GM18861 (cell line): ENCODE measurements around the gene MYCBP2.

Experiments
- ATAC-seq: cut with Tn5 transposase; IDR thresholded peaks from one replicate; pipeline ENCODE4 v1.9.1; 2021; ENCODE audit not compliant: unreplicated experiment

Gene MYCBP2

DNA sequence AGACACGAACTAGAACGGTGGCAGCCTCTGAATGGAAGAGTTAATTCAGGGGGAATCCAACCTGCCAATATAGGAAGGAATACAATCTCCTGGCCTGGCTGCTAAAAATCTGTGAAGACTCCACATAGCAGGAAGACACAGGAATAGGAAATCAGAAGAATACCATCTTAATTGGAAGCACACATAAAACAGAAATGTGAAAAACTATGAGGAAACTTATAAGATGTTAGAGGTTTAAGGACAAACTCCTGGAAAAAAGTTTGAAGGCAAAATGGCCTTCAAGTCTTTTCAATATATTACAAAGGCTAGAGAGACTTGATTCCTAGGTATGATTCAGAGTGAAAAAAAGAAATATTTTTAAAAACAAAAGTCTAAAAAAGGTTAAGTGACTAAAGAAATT is 221.8 kb downstream of the MYCBP2 start:
- ATAC-seq = no peak

DNA sequence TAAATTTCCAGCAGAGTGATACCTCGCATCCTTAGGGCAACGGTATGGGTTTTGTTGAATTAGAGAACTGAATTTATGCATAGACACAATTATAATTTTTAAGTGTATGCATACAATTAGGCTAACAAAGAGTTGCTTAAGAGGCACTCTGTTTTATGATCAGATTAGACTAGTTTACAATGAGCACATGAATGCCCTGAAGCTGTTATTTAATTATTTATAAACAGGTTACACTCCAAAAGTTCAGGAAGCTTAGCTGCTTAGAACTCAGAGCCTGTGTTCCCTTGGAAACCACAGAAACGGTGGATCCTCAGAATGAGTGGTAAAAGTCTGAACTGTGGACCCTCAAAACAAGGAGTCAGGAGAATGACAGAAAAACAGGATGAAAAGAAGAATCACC is 227.5 kb downstream of the MYCBP2 start:
- ATAC-seq = no peak

DNA sequence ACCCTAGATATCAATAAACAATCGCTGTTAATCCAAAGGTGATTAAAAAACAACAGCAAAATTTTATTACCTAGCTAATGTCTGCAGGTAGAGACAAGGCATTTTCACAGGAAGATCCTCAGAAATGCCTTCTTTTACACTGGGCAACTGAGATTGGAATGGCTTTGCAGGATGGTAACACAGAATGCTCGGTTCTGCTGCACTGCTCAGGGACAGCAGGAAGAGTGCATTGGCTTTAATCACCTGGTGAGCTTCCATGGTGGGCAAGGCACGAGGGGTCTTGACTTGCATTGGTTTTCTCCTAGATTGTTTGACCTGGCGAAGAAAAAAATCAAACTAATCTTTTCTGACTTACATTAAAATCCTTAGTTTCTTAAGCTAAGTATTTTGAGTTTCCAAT is 231.6 kb downstream of the MYCBP2 start:
- ATAC-seq = no peak

DNA sequence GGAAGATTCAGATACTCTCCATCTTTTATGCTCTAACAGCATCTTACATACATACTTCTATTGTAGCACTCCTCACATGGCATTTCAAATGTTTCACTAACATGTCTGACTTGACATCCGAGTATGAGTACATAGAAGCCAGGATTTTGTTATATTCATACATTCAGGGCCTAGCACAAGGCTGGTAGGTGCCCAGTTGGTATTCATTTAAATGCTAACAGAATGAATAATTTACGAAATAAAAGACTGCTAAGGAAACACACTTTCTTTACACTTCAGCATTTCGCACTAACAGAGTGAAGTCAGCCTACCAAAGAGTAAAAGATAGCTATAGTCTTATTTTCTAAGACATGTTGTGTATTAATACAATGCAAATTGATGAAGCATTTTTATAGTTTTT is 232.1 kb downstream of the MYCBP2 start:
- ATAC-seq = no peak

DNA sequence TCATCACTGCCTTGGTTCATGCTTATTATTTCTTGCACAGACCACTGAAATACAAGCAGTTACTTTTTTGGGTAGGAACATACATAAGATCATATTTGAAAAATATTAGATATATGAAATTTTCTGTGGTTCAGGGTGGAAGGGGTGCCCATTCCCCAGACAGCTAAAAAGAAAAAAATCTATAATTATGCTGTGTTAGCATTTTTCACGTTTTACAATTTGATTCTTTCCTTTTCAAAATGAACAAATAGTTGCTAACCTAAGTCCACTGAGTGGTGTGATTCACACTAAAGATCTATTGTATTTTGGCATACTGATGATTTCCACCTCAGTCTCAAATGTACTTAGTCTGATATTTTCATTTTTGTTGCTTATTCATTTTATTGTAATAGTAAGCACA is 233.2 kb downstream of the MYCBP2 start:
- no peak for ATAC-seq

DNA sequence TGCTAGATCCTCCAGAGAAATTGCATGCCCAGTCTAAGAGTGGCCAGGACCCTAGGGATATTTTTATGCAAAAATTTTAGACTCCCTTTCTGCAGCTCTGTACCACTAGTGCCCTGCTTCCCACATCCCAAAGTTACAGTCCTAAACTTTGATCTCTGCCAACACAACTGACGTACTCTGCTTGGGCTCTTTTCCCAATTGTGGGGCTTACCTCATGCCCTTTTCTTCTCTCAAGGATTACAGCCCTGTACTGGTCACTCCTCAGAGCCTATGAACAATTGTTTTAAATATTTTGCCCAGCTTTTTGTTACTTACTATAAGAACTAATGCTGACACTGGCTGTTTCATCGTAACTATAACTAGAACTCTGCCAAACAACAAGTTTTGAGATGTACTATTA is 242.1 kb downstream of the MYCBP2 start:
- no peak for ATAC-seq

DNA sequence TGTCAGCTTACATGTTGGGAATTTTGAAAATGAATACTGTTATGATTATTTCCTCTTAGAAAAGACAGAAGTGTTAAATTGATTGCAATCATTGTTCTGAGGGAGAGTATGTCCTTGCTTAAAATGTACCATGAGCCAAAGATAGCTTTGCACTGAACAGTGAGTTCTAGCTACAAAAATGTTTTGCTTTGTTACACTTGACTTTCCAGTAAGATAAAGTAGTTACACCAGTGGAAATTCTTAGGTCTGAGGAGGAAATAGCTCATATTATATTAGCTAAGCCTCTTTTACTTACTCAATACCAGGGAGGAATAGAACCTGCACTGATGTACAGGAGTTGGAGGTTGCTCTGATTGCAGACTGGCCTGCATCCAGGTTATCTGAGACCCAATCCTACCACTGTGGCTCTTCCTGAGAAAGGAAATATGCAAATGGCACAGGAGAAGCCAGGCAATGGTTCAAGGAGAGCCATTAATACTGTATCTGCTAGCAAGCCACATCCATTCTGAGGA is 246.9 kb downstream of the MYCBP2 start:
- ATAC-seq = no peak

DNA sequence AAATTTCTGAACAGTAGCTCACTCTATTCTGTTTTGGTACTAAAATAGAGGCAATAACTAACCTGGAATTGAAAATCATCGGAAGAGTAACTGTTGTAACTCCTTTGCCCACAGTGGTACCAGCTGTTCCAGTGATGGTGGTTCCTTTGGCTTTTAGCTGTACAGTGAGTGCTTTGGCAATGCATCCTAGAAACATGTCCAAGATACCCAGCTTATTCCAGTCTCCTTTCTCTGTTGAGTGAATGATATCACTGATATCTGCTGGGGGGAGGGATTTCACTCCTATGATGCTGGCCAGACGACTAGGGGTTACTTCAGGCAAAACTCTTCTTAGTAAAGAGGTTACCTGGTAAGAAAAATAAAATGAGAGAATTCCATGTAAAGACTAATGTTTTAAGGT is 259.4 kb downstream of the MYCBP2 start:
- ATAC-seq = no peak

DNA sequence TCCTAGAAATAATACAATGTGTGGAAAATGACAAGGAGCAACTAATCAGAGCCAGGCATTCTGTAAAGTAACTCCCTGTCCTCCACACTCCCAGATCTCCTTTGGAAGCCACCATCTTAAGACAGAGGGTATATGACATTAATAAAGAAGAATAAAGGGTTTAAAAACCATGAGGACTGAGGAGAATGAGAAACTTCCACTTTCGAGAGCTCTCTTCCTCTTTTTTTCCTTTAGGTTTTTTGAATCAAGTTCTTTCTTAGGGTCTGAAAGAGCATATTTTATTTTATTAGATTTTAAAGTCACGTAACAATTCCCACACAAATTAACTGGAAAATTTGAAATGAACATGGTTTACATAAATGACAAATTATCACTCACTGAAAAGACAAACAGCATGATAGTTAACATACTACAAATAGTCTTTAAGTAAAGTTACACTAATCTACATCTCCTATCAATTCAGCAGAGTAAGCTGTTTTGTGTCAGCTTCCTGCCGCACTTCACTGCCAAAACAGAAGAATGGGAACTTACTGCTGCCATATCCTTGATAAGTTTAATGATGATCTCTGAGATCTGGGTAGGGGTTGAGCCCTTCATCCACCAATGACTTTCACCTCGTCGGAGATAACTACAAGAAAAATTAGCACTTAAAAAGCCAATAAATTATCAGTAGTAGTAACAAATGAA is 261.3 kb downstream of the MYCBP2 start:
- ATAC-seq = no peak

DNA sequence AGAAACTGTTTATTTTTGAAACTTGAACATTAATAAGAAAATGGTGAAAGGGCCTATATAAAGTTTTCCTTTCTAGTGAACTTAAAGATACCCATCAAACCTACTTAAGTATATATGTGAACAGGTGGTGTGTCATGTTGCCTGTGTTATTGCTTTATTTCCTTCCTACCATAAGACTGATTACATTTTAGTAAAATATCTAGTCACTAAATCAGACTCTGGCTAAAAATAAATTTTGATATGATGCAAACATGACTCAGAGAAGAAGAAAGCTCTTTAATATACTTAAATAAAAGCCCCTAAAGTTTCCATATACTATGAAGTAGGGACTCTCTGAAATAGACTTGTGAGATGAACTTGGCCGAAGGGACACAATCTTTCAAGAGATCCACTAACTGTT is 264.8 kb downstream of the MYCBP2 start:
- ATAC-seq = no peak

DNA sequence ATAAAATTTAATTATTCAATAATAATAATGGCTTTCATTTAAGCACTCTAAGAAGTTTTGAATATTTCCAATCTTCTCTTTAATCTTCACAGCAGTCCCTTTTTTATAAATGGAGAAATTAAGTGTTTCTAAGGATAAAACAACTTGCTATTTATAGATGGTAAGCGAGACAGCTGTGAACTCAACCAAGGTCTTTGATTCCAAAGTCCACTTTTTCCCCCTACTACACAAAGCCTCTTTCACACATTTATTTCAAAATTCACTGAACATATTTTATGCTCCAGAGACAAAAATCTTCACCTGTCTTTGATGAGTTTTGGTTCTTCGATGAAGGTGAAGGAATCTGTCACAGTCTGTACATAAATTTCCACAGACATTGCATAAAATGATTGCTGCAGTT is 265.5 kb downstream of the MYCBP2 start:
- no peak for ATAC-seq

DNA sequence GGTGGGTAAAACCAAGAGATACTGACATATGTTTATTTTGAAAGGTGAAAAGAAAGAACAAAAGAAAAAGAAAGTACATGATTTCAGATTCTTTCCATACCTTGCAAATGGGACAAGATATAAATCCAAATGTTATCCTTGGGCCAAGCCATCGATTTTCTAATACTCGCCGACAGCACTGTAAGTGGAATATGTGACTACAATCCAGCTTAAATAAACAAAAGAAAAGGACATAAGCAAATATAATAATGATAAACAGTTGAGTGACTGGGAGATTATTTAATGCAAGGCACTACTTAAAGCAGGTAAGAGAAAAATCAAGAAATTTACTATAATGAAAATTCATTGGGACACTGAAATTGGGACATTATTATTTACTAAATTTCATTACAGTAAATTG is 270.0 kb downstream of the MYCBP2 start:
- no peak for ATAC-seq

DNA sequence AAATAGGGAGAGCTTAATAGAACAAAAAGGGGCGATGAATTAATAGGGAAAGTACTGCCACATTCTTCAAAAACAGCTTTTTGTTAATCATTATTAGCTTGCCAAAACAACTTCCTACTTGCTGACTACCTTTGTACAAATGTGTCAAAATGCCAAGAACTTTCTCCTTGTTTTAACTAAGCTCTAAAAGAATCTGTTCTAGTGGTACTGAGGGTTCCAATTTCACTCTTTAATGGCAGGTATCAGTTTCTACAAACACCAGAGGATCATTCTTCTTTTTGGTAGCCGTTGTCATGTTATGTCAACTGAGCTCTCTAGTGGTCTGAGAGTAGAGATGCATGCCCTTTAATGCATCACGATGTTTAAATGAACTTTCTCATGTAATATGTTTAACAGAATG is 270.5 kb downstream of the MYCBP2 start:
- no peak for ATAC-seq

DNA sequence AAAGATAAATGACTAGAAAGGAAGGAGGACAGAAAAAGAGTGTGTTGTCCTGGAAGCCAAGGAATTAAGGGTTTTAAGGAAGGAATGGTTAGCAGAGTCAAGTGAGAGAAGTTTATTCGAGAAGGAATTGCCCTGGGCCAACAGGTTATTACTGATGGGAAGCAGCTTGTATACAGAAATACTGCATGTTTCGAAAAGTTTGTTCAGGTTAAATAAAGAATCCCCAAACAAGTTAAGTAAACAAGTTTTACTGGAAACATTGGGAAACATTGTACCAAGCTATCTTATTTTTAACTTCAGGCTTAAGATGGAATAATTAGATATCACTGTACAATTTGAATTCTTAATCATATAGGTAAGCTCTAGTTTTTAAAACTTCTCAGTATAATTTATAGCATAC is 271.7 kb downstream of the MYCBP2 start:
- no peak for ATAC-seq

DNA sequence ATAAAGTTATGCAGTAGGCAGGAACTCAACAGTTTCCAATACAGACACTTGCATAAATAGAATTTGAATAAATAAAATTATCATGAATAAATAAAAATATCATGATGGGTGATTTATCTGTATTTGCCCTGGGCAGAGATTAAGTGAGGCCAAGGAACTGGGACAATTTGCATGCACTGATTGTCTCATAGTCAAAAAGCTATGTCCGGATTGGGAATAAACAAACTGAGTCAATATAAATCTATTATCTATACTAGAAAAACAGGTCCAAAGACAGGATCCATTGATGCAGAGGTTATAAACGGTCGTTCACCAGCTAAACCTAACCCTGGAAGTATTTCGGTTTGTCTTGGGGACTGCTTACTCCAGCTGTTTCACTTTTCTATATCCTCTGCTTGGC is 273.7 kb downstream of the MYCBP2 start:
- ATAC-seq = no peak

DNA sequence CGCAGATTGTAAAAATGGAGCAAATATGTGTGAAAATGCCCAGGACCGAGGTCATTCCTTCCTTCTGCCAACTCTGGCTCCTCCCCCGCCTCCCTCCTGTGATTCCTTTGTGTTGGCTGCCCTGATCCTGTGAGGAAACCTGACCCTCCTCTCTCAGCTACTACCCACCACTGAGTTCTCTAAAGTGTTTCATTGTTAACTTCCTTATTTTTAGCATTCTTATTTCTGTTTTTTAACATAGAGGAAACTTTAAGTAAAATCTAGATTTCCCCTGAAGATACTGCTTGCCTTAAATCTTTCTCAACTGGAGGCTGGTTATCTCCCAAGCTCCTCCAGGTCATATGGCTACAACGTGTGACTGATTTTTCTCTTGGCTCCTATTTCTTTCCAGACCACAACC is 278.2 kb downstream of the MYCBP2 start:
- no peak for ATAC-seq

DNA sequence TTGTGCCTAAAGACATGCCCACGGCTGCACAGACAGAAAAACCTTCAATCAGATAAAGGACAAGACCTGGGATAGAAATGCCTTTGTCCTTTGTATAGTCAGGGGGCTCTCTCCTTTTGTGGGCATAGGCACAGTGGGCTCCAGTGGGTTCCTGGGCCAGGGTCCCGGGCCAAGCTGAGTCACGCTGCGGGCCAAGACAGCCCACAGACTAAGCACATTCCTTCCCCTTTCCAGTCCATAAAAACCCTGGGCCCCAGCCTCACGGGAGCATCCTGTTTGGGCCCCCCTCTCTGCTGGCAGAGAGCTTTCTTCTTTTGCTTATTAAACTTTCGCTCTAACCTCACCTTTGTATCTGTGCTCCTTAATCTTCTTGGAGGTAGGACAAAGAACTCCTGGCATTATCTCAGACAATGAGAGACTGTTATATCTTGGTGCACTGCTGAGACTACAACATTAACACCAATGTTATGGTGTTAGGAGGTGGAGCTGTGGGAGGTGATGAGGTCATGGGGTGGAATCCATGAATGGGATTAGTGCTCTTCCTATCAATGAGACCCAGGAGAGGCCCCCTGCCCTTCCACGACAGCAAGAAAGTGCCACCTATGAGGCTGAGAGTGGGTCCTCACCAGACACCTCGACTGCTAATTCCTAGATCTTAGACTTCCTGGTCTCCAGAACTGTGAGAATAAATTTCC is 279.1 kb downstream of the MYCBP2 start:
- ATAC-seq = no peak

DNA sequence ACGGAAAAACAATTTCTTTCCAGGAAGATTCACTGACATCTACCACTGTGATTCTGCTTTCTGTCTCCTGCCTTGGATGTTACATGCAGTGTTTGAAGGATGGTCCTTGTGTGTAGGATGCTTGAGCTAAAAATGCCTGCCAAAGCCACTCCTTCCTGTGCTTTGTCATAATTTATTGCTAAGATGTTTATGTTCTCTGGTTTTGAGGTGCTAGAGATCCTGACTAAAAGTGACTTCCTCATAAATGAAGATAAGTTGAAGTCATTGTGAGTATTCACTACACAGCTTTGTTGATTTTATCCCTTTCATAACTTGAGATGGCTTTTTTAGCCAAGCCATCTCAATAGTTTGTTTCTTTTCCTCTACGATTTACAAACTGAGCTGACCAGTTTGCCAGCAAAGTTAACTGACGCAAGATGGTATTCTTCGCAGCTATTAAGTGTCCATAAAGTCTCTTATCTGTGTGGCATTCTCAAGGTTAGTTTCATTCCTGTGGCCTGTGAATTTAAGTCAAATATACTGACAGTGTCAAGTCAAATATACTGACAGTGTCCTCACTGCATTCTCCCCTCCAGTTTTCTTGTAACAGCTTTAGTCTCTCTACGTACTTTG is 284.2 kb downstream of the MYCBP2 start:
- no peak for ATAC-seq

DNA sequence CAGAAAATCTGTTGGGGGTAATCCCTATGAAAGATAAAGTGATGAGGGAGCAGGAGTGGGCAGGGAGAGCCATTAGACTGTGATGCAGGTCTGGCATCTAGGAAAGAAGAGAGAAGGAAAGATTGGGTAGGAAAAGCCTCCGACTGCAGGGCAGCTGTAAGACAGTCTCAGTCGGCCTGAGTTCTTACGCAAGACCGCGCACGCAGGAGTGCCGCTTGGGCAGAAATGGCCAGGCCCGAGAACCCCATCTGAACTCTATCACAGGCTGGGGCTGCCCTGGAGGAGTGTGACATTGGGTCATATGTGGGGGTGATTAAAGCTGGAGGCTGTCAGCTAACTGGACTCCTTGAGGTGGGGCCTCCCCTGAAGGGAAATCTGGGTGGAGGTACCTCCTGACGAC is 286.1 kb downstream of the MYCBP2 start:
- no peak for ATAC-seq

DNA sequence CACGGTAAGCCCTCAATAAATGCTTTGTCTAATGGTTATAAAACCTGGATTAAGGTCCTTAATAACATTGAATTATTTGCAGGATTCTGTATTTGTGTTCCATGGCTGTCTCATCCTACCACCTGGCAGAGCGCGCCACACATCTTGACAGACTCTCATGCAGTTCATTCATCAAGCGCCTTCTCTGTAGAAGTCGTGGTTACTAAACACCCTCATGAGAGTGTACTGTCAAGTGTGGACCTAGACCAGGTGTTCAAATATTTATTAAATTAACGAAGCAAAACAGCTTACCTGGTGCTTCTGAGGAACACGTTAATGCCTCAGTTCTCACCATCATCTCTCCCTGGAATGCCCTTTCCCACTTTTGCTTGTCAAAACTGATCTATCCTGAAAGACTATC is 286.8 kb downstream of the MYCBP2 start:
- ATAC-seq = no peak

DNA sequence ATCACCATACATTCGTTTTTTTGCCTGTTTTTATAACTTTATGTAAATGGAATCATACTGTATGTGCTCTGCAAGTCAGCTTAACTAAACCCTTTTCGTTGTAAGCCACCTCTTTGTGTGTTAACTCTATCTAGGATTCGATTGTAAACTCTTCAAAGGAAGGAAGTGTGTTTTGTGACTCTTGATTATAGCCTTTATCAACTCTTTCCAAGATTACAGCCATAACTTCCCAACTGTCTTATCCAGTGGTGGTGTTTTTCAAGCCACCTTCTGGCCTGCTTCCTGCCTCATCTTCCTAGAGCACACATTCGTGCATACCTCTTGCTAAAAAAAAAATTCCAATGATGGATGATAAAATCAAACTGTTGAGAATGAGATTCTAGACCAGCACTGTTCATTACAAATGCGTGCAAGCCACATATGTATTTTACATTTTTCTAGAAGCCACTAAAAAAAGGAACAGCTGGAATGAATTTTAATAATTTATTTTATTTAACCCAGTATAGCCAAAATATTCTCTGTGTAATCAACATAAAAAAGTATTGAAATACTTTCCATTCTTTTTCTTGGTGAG is 287.9 kb downstream of the MYCBP2 start:
- no peak for ATAC-seq

DNA sequence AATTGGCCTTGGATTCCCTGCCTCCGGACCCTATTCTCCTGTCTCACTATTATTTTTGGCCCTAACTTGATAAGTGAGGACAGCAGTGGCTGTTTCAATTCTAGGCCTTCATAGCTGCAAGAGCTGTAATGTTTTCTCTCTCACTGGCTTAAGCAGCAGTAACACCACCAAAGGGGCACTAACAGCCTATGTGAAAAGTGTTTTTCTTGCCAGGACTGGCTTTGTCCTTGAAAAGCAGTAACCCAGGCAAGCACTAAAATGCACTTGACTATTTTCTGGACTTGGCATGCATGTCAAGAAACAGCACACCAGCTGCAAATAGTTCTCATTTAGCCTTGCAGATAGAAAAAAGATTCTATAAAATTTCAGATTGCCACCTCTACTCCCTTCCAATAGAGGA is 290.6 kb downstream of the MYCBP2 start:
- ATAC-seq = no peak
